PFSK-1 (cell line): ENCODE data around the gene COMP.

Experiments
- FOXP2 ChIP-seq: optimal IDR thresholded peaks from 2 replicates; pipeline ENCODE3; 2011; ENCODE audit warnings: borderline replicate concordance, control low read depth, inconsistent platforms; ENCODE audit not compliant: insufficient read depth; ENCODE audit errors: extremely low read length, extremely low read depth
- POLR2AphosphoS5 ChIP-seq: IDR thresholded peaks from 2 replicates; pipeline ENCODE4 v1.6.1; 2012; ENCODE audit warnings: low read depth, mild to moderate bottlenecking, control low read depth, low read length, moderate library complexity
- SIN3A ChIP-seq: IDR thresholded peaks from 2 replicates; pipeline ENCODE4 v1.6.1; 2012; ENCODE audit warnings: mild to moderate bottlenecking, low read length, moderate library complexity, borderline replicate concordance; ENCODE audit not compliant: insufficient read depth
- TAF1 ChIP-seq: IDR thresholded peaks from 2 replicates; pipeline ENCODE4 v1.6.1; 2012; ENCODE audit warnings: low read length, control low read depth, borderline replicate concordance; ENCODE audit not compliant: insufficient read depth
- TF ChIP-seq, protein P1 (sequence below), 2 experiments: IDR thresholded peaks; 2 replicates each; pipeline versions ENCODE4 v1.6.1 to v1.8.0; 2011 to 2012; ENCODE audit warnings: low read depth in 2 of 2, low read length in 2 of 2, control low read depth in 1 of 2, inconsistent platforms in 1 of 2, mild to moderate bottlenecking in 1 of 2, moderate library complexity in 1 of 2; ENCODE audit not compliant: insufficient read depth in 1 of 2

Gene COMP

DNA sequence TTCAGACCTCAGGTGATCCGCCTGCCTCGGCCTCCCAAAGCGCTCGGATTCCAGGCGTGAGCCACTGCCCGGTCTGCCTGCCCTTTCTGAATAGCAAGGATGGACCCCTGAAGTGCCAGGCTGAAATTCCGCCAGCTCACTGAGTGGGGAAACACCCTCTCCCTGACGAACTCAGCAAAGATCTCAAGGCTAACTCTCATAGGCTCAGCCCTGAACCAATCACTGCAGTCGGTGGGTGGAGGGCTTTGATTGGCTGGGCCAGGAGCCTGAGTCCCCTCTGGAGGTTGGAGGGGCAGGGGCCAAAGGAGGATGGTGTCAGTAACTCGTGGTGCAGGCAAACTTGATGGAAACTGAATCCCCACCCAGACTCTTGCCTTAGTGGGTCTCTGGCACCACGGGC lies 11.2 kb upstream of the COMP start:
- TF ChIP-seq, protein P1, sequence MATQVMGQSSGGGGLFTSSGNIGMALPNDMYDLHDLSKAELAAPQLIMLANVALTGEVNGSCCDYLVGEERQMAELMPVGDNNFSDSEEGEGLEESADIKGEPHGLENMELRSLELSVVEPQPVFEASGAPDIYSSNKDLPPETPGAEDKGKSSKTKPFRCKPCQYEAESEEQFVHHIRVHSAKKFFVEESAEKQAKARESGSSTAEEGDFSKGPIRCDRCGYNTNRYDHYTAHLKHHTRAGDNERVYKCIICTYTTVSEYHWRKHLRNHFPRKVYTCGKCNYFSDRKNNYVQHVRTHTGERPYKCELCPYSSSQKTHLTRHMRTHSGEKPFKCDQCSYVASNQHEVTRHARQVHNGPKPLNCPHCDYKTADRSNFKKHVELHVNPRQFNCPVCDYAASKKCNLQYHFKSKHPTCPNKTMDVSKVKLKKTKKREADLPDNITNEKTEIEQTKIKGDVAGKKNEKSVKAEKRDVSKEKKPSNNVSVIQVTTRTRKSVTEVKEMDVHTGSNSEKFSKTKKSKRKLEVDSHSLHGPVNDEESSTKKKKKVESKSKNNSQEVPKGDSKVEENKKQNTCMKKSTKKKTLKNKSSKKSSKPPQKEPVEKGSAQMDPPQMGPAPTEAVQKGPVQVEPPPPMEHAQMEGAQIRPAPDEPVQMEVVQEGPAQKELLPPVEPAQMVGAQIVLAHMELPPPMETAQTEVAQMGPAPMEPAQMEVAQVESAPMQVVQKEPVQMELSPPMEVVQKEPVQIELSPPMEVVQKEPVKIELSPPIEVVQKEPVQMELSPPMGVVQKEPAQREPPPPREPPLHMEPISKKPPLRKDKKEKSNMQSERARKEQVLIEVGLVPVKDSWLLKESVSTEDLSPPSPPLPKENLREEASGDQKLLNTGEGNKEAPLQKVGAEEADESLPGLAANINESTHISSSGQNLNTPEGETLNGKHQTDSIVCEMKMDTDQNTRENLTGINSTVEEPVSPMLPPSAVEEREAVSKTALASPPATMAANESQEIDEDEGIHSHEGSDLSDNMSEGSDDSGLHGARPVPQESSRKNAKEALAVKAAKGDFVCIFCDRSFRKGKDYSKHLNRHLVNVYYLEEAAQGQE (IDR thresholded peaks at IDR 0.05; ENCODE audit: insufficient read depth in 1 of 2, low read depth in 2 of 2, low read length in 2 of 2) = no peak
- no peak for TF ChIP-seq TAF1
- no peak for TF ChIP-seq POLR2AphosphoS5
- no peak for TF ChIP-seq SIN3A
- TF ChIP-seq FOXP2 = no peak

DNA sequence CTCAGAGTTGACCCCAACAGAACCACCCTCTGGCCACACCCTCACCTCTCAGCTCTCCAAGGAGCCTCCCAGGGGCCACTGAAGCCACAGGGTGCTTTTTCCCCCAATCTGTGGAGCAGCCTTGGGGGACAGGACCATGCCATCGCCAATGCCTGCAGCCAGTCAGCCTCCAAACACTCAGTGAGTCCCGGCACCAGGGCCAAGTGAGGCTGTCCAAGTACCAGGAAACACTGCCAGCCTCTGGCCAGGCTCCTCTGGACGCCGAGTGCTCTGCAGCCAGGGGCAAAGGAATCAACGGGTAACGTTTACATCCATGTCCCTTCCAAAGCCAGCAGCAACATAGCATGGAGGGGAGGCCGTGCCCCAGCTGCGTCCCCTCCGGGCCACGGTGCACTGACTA lies 9.5 kb upstream of the COMP start:
- TF ChIP-seq, protein P1 (IDR thresholded peaks at IDR 0.05; ENCODE audit: insufficient read depth in 1 of 2, low read depth in 2 of 2, low read length in 2 of 2) = no peak
- TF ChIP-seq TAF1 = no peak
- no peak for TF ChIP-seq SIN3A

DNA sequence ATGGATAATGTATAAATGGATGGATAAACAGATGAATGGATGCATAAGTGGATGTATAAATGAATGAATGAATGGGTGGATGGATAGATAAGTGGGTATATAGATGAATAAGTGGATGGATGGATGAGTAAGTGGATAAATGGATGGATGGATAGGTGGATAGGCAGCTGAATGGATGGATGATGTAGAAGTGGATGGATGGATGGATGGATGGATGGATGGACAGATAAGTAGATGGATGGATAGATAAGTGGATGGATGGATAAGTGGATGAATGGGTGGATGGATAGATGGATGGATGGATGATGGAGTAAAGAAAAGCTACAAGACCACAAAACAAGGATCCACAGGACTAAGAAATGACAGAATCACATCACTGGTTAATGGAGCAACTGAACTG lies 9.0 kb upstream of the COMP start:
- TF ChIP-seq FOXP2 (no peak), TAF1 (no peak), SIN3A (no peak), POLR2AphosphoS5 (no peak)
- TF ChIP-seq, protein P1 (IDR thresholded peaks at IDR 0.05; ENCODE audit: insufficient read depth in 1 of 2, low read depth in 2 of 2, low read length in 2 of 2) = no peak

DNA sequence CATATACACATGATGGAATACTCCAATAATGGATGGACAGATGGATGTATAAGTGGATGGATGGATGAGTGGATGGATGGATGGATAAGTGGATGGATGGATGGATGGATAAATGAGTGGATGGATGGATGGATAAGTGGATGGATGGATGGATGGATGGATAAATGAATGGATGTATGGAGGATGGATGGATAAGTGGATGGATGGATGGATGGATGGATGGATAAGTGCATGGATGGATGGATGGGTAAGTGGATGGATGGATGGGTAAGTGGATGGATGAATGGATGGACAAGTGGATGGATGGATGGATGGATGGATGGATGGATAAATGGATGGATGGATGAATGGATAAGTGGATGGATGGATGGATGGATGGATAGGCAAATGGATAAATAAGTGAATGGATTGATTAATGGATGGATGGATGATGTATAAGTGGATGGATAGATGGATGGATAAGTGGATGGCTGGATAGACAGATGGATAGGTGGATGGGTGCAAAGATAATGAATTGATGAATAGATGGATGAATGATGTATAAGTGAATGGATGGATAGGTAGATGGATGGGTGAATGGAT lies 8.4 kb upstream of the COMP start:
- TF ChIP-seq POLR2AphosphoS5 = no peak
- TF ChIP-seq, protein P1 (IDR thresholded peaks at IDR 0.05; ENCODE audit: insufficient read depth in 1 of 2, low read depth in 2 of 2, low read length in 2 of 2) = no peak
- TF ChIP-seq SIN3A = no peak
- no peak for TF ChIP-seq TAF1
- TF ChIP-seq FOXP2 = no peak

DNA sequence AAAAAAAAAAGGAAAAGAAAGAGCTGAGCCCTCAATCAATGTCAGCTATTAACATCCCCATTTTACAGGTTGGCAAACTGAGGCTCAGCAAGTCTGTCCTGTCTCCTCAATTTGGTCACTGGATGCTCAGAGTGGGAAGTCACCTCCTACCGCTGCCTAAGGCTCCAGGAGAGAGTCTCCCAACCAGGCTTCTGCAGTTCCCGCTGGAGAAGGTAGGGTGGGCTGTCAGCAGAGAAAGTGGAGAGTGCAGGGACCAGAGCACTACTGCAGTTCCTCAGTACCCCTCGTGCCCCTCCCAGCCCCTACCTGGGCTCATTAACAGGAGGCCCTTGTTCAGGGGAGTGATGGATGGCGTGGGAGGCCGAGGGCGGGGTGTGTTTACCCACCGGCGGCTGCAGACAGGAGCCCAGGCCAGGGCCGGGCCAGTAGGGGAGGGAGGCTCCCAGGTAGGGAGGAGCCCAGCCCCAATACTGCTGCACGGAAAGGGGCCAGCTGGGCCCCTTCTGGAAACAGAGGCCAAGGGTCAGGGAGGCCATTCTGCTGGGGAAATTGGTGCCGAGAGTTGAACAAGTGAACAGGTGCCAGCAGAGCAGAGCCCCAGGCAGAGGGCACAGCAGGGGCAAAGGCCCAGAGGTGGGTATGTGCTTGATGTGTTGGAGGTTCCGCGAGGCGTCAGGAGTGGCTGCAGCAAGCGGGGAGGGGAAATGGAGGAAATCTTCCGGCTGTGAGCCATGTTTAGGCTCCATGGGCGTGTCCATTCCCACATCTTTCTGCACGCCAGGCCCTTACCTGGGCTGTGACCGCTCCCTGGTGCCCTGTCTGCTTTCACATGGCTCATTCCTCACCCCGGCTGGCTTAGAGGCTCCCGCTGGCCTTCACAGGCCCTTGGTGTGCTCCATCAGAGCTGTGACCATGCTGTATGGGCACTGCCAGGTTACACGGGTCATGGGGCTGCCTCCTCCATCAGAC lies 7.6 kb upstream of the COMP start:
- TF ChIP-seq TAF1 (no peak), FOXP2 (no peak), SIN3A (no peak), POLR2AphosphoS5 (no peak)
- TF ChIP-seq, protein P1 (IDR thresholded peaks at IDR 0.05; ENCODE audit: insufficient read depth in 1 of 2, low read depth in 2 of 2, low read length in 2 of 2) = no peak
